Neural cell (in vitro differentiated cells): ENCODE results near the gene CYP2D6. TPM values are rescaled to one million over a fixed set of nuclear protein-coding genes. Genes with fewer than 3 reads are reported as not detected.

Source experiments
- H2AFZ ChIP-seq: fragments of 200-600, 300-800 bp; sonication (generic), shearing (Covaris generic); 2 replicates; pipeline ENCODE4 v1.6.0; 2014; ENCODE audit warnings: low read depth, mild to moderate bottlenecking, antibody characterized with exemption, low read length, moderate library complexity
- H3F3A ChIP-seq: fragments of 200-600 bp; shearing (Covaris generic); 2 replicates; pipeline ENCODE4 v1.6.1; 2016; ENCODE audit warnings: mild to moderate bottlenecking, moderate library complexity, mixed read lengths, antibody characterized with exemption, low read length; ENCODE audit not compliant: insufficient read depth, poor library complexity, severe bottlenecking
- H3K27ac ChIP-seq: fragments of 200-600, 300-800 bp; sonication (generic), shearing (Covaris generic); 2 replicates; pipeline ENCODE4 v1.5.1; 2014; ENCODE audit warnings: mild to moderate bottlenecking, low read length, moderate library complexity
- H3K27me3 ChIP-seq: fragments of 300-800, 200-600 bp; sonication (generic), shearing (Covaris generic); 2 replicates; pipeline ENCODE4 v1.6.0; 2014; ENCODE audit warnings: mild to moderate bottlenecking, low read depth, low read length, moderate library complexity; ENCODE audit not compliant: insufficient read depth
- H3K36me3 ChIP-seq: fragments of 300-800, 200-600 bp; sonication (generic), shearing (Covaris generic); 2 replicates; pipeline ENCODE4 v1.5.1; 2014; ENCODE audit warnings: mild to moderate bottlenecking, antibody characterized with exemption, low read length, moderate library complexity; ENCODE audit not compliant: insufficient read depth
- H3K4me2 ChIP-seq: fragments of 300-800, 200-600 bp; sonication (generic), shearing (Covaris generic); 2 replicates; pipeline ENCODE4 v1.6.0; 2014; ENCODE audit warnings: mild to moderate bottlenecking, low read length
- H3K4me3 ChIP-seq: fragments of 300-800, 200-600 bp; sonication (generic), shearing (Covaris generic); 2 replicates; pipeline ENCODE4 v1.5.1; 2014; ENCODE audit warnings: mild to moderate bottlenecking, low read length, moderate library complexity
- H3K79me2 ChIP-seq: fragments of 200-600 bp; shearing (Covaris generic); replicated peaks from 2 replicates; pipeline ENCODE4 v1.6.0; 2014; ENCODE audit warnings: mild to moderate bottlenecking, low read length, moderate library complexity; ENCODE audit not compliant: insufficient read depth
- H3K9ac ChIP-seq: fragments of 300-800, 200-600 bp; sonication (generic), shearing (Covaris generic); 2 replicates; pipeline ENCODE4 v1.6.1; 2016; ENCODE audit warnings: mild to moderate bottlenecking, low read length, mixed read lengths
- H3K9me2 ChIP-seq: fragments of 200-600 bp; shearing (Covaris generic); 2 replicates; pipeline ENCODE4 v1.6.1; 2016; ENCODE audit warnings: mild to moderate bottlenecking, low read length, mixed read lengths; ENCODE audit not compliant: insufficient read depth
- H3K9me3 ChIP-seq: fragments of 200-600, 300-800 bp; sonication (generic), shearing (Covaris generic); 2 replicates; pipeline ENCODE4 v1.6.1; 2016; ENCODE audit warnings: mild to moderate bottlenecking, mixed run types, low read length, moderate library complexity, mixed read lengths
- H4K20me1 ChIP-seq: fragments of 200-600 bp; shearing (Covaris generic); 2 replicates; pipeline ENCODE4 v1.6.1; 2016; ENCODE audit warnings: mild to moderate bottlenecking, mixed run types; ENCODE audit not compliant: insufficient read depth
- EP300 ChIP-seq: fragments of 450-650 bp; conservative IDR thresholded peaks from 2 replicates; pipeline ENCODE4 v1.6.1; 2014; ENCODE audit warnings: antibody characterized with exemption, mild to moderate bottlenecking, moderate library complexity; ENCODE audit not compliant: poor library complexity, severe bottlenecking
- EZH2 ChIP-seq: fragments of 200-600, 300-800 bp; shearing (Covaris generic), sonication (generic); IDR thresholded peaks from 2 replicates; pipeline ENCODE4 v1.6.1; 2014; ENCODE audit warnings: antibody characterized with exemption, low read length, borderline replicate concordance, mild to moderate bottlenecking; ENCODE audit not compliant: insufficient read depth, poor library complexity, severe bottlenecking
- MXI1 ChIP-seq: fragments of 450-650 bp; conservative IDR thresholded peaks from 2 replicates; pipeline ENCODE4 v1.6.1; 2014; ENCODE audit warnings: antibody characterized with exemption, mild to moderate bottlenecking; ENCODE audit not compliant: poor library complexity, severe bottlenecking
- POLR2AphosphoS5 ChIP-seq: IDR thresholded peaks from 2 replicates; pipeline ENCODE4 v1.6.1; 2012
- RAD21 ChIP-seq: fragments of 450-650 bp; conservative IDR thresholded peaks from 2 replicates; pipeline ENCODE4 v1.6.1; 2014; ENCODE audit warnings: antibody characterized with exemption, mild to moderate bottlenecking, moderate library complexity
- SMC3 ChIP-seq: fragments of 450-650 bp; conservative IDR thresholded peaks from 2 replicates; pipeline ENCODE4 v1.6.1; 2014; ENCODE audit warnings: antibody characterized with exemption, mild to moderate bottlenecking, moderate library complexity; ENCODE audit not compliant: poor library complexity
- TAF1 ChIP-seq: IDR thresholded peaks from 2 replicates; pipeline ENCODE4 v1.6.1; 2012; ENCODE audit warnings: low read depth
- polyA plus RNA-seq: library from polyadenylated mRNA; depleted of rRNA; stranded (reverse); fragments of >200 nt; gene quantifications from 2 replicates; pipeline ENCODE4 v1.2.3, GENCODE V29; 2014
- TF ChIP-seq, protein P1 (sequence below): IDR thresholded peaks from 2 replicates; pipeline ENCODE4 v1.6.1; 2012; ENCODE audit warnings: borderline replicate concordance
- TF ChIP-seq, protein P2 (sequence below): fragments of 450-650 bp; IDR thresholded peaks from 2 replicates; pipeline ENCODE4 v1.5.1; 2014; ENCODE audit warnings: antibody characterized with exemption, mild to moderate bottlenecking, moderate library complexity; ENCODE audit not compliant: poor library complexity, severe bottlenecking

CYP2D6 gene
- polyA plus RNA-seq, 1 donor from 2014 or later = 11.5 TPM

DNA sequence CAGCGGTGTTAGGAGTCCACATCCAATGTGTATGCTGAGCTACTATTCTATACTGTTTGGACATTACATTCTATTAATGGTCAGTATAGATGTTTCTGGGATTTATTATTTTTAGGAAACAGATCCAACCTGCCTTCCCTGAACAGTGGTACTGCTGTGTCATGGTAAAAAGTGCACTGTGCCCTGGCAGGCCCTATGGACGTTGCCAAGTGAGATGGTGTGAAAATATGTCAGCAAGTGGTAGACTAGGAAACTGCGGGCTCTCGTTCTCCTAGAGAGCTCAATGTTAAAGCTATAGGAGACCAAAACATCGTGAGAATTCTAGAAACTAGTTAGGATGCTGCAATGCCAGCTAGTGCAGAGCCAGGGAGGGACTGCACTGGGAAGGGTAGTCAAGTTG lies 26.0 kb upstream of the CYP2D6 start:
- Histone ChIP-seq H3K4me3 (no peak overlapping the region), H3K27ac (no peak overlapping the region), H4K20me1 (no peaks in the 10 kb centered on the region), H3K9ac (no peak overlapping the region), H3K9me3 (no peaks in the 10 kb centered on the region), H2AFZ (no peak overlapping the region), H3K27me3 (no peaks in the 10 kb centered on the region), H3K79me2 (no peaks in the 10 kb centered on the region), H3F3A (no peaks in the 10 kb centered on the region), H3K4me2 (no peak overlapping the region), H3K9me2 (no peaks in the 10 kb centered on the region), H3K36me3 (no peaks in the 10 kb centered on the region)
- TF ChIP-seq EP300 = no peak
- TF ChIP-seq POLR2AphosphoS5 = no peak
- TF ChIP-seq, protein P1, sequence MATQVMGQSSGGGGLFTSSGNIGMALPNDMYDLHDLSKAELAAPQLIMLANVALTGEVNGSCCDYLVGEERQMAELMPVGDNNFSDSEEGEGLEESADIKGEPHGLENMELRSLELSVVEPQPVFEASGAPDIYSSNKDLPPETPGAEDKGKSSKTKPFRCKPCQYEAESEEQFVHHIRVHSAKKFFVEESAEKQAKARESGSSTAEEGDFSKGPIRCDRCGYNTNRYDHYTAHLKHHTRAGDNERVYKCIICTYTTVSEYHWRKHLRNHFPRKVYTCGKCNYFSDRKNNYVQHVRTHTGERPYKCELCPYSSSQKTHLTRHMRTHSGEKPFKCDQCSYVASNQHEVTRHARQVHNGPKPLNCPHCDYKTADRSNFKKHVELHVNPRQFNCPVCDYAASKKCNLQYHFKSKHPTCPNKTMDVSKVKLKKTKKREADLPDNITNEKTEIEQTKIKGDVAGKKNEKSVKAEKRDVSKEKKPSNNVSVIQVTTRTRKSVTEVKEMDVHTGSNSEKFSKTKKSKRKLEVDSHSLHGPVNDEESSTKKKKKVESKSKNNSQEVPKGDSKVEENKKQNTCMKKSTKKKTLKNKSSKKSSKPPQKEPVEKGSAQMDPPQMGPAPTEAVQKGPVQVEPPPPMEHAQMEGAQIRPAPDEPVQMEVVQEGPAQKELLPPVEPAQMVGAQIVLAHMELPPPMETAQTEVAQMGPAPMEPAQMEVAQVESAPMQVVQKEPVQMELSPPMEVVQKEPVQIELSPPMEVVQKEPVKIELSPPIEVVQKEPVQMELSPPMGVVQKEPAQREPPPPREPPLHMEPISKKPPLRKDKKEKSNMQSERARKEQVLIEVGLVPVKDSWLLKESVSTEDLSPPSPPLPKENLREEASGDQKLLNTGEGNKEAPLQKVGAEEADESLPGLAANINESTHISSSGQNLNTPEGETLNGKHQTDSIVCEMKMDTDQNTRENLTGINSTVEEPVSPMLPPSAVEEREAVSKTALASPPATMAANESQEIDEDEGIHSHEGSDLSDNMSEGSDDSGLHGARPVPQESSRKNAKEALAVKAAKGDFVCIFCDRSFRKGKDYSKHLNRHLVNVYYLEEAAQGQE = no peak
- TF ChIP-seq EZH2 = no peak
- TF ChIP-seq TAF1 = no peak
- TF ChIP-seq, protein P2, sequence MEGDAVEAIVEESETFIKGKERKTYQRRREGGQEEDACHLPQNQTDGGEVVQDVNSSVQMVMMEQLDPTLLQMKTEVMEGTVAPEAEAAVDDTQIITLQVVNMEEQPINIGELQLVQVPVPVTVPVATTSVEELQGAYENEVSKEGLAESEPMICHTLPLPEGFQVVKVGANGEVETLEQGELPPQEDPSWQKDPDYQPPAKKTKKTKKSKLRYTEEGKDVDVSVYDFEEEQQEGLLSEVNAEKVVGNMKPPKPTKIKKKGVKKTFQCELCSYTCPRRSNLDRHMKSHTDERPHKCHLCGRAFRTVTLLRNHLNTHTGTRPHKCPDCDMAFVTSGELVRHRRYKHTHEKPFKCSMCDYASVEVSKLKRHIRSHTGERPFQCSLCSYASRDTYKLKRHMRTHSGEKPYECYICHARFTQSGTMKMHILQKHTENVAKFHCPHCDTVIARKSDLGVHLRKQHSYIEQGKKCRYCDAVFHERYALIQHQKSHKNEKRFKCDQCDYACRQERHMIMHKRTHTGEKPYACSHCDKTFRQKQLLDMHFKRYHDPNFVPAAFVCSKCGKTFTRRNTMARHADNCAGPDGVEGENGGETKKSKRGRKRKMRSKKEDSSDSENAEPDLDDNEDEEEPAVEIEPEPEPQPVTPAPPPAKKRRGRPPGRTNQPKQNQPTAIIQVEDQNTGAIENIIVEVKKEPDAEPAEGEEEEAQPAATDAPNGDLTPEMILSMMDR = no peak
- TF ChIP-seq SMC3 = no peak
- no peak for TF ChIP-seq RAD21
- TF ChIP-seq MXI1 = no peak

DNA sequence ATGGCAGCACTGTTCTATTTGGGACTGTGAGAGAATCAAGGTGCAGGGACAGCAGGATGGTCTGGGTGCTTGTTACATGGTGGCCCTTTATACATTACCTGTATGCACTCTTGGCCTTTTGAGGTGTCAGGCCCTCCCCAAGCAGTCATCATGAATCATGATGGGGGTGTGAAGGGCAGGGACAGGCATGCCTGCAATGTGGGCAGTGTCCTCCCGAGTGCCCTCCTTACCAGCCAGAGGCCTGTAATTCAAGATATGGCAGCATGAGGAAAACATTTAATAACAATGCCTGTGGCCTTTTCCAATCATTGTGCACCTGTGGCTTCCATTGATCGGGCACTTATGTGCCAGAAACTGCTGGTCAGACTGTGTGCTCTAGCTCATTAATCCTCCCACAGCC lies 25.5 kb upstream of the CYP2D6 start:
- H3F3A ChIP-seq = no peaks in the 10 kb centered on the region
- no peak overlapping the region for H3K27ac ChIP-seq
- no peak overlapping the region for H3K4me3 ChIP-seq
- H3K9me3 ChIP-seq = no peaks in the 10 kb centered on the region
- H3K9ac ChIP-seq = no peak overlapping the region
- no peak overlapping the region for H2AFZ ChIP-seq
- H3K9me2 ChIP-seq = no peaks in the 10 kb centered on the region
- no peaks in the 10 kb centered on the region for H4K20me1 ChIP-seq
- H3K36me3 ChIP-seq = no peaks in the 10 kb centered on the region
- TF ChIP-seq EZH2 (no peak), EP300 (no peak), RAD21 (no peak), POLR2AphosphoS5 (no peak), SMC3 (no peak)
- H3K79me2 ChIP-seq = no peaks in the 10 kb centered on the region
- H3K4me2 ChIP-seq = no peak overlapping the region
- H3K27me3 ChIP-seq = no peaks in the 10 kb centered on the region

DNA sequence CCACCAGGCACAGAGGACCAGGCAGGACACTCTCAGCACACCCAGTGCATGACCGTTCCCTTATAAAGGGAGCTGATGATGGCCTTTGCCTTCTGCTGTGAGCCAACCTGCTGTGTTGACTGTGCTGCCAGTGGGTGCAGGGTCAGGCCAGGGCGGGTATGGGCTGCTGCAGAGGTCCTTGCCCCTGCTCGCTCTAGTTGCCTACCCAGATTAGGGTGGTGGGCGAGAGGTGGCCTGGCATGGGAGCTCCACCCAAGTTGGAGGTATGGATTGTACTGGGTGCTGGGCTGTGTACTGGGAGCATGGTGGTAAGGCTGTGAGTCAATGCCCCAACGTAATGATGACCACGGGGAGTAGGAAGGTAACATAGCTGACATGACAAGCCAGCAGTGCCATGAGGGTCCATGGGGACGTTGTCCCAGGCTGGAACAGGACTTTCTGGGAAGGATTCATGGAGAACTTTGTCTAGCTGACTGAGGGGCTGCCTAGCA lies 24.5 kb upstream of the CYP2D6 start:
- H3K9me3 ChIP-seq = no peaks in the 10 kb centered on the region
- no peaks in the 10 kb centered on the region for H4K20me1 ChIP-seq
- H3K79me2 ChIP-seq = no peaks in the 10 kb centered on the region
- H3K27ac ChIP-seq = no peak overlapping the region
- no peak for TF ChIP-seq EP300
- TF ChIP-seq, protein P1 = no peak
- TF ChIP-seq EZH2 = no peak
- H3F3A ChIP-seq = no peaks in the 10 kb centered on the region
- H3K9ac ChIP-seq = no peak overlapping the region
- no peak overlapping the region for H3K4me3 ChIP-seq
- H3K9me2 ChIP-seq = no peaks in the 10 kb centered on the region
- no peaks in the 10 kb centered on the region for H3K27me3 ChIP-seq
- H3K4me2 ChIP-seq = no peak overlapping the region
- no peak overlapping the region for H2AFZ ChIP-seq
- no peaks in the 10 kb centered on the region for H3K36me3 ChIP-seq
